ENCODE results near the gene PKIB.

GRCh38 chr6:122730334-122730733 is 120.1 kb downstream of the PKIB start:
- TF ChIP-seq, protein P1, sequence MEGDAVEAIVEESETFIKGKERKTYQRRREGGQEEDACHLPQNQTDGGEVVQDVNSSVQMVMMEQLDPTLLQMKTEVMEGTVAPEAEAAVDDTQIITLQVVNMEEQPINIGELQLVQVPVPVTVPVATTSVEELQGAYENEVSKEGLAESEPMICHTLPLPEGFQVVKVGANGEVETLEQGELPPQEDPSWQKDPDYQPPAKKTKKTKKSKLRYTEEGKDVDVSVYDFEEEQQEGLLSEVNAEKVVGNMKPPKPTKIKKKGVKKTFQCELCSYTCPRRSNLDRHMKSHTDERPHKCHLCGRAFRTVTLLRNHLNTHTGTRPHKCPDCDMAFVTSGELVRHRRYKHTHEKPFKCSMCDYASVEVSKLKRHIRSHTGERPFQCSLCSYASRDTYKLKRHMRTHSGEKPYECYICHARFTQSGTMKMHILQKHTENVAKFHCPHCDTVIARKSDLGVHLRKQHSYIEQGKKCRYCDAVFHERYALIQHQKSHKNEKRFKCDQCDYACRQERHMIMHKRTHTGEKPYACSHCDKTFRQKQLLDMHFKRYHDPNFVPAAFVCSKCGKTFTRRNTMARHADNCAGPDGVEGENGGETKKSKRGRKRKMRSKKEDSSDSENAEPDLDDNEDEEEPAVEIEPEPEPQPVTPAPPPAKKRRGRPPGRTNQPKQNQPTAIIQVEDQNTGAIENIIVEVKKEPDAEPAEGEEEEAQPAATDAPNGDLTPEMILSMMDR (conservative IDR thresholded peaks at IDR 0.05) = no peak
- TF ChIP-seq ZFX (IDR thresholded peaks at IDR 0.05) = no peak
